ENCODE measurements around the gene SOS2. TPM values are rescaled to one million over a fixed set of nuclear protein-coding genes. Genes with fewer than 3 reads are reported as not detected.
"Not testable (repeated sequence)": the region's sequence is repeated elsewhere in the genome, so short reads cannot be mapped to it uniquely, and the experiment has no call there.

SOS2 gene
- polyA plus RNA-seq, 1 donor = 43.2 TPM

GRCh38 chr14:50085570-50086320, 145.6 kb downstream of the SOS2 start:
- no peak for DNase-seq

- DNase-seq = no peak
Measured at GRCh38 chr14:50084666-50085065, 146.7 kb downstream of the SOS2 start.

DNA sequence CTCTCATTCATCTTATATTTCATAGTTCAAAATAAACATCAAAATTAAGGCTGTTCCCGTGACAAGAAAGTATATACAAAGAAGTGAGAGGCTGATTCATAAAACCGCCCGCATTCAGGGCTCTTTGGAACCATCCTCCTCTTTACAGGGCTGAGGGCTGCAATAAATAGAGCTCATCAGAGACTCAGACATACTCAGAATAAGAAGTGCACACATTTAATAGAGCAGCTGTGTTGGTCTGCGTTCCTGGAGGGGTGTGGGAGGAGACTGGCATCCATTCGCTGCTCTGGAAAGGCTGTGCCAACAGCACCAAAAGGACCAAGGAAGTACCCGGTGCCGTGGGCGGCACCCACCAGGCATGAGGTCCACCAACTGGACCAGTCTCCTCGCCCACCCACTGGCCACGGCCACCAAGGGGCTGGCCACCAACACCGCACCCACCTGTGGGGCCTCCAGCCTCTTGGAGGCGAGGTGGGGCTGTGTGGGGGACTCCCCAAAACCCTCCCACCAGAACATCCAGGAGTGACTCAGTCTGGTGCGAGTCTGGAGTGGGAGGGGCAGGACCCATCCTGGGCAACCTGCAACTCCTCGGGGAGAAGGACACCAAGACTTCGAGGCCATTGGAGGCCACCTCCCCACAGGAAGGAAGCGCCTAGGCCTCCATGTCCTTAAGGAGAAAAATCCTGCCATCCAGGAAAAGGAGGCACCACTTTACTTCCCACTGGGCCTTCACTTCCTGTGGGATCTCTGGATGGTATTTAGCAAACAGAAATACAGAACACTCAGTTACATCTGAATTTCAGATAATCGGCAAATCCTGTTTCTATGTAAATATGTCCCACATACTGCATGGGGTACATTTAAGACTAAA, 147.7 kb downstream of the SOS2 start:
- DNase-seq = no peak

- no peak for DNase-seq
Measured at GRCh38 chr14:50082784-50083466, 148.5 kb downstream of the SOS2 start.

GRCh38 chr14:50082308-50082742, 149.1 kb downstream of the SOS2 start:
- no peak for DNase-seq

DNA sequence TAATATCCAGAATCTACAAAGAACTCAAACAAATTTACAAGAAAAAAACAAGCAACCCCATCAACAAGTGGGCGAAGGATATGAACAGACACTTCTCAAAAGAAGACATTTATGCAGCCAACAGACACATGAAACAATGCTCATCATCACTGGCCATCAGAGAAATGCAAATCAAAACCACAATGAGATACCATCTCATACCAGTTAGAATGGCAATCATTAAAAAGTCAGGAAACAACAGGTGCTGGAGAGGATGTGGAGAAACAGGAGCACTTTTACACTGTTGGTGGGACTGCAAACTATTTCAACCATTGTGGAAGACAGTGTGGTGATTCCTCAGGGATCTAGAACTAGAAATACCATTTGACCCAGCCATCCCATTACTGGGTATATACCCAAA, 152.3 kb downstream of the SOS2 start:
- DNase-seq = not testable (repeated sequence)

DNA sequence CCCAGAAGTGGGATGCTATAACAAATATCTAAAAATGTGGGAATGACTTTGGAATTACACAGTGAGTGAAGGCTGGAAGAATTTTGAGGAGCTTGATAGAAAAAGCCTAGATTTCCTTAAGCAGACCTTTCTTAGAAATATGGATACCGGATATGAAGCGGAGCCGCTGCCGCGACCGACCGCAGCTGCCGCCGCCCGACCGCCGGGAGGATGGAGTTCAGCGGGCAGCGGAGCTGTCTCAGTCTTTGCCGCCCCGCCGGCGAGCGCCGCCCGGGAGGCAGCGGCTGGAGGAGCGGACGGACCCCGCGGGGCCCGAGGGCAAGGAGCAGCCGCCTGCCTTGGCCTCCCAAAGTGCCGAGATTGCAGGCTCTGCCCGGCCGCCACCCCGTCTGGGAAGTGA, 157.7 kb downstream of the SOS2 start:
- not testable (repeated sequence) for DNase-seq

GRCh38 chr14:50072395-50072794, 159.0 kb downstream of the SOS2 start:
- DNase-seq = no peak

- DNase-seq = no peak
Measured at GRCh38 chr14:50070840-50071548, 160.4 kb downstream of the SOS2 start.

DNA sequence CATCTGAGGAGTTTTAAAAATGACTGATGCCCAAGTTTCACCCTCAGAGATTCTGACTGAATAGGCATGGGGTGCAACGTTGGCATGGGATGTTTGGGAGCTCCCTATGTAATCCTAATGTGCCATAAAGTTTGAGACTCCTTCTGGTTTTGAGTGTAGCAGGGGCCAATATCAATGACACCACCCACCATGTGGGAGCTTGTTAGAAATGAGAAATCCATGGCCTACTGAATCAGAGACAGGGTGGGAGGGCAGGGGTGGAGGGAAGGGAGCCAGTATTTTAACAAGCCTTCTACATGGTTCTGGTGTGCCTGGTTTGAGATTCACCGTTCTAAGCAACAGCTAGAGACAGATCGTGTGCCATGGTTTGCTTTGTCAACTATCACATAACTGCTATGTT, 161.1 kb downstream of the SOS2 start:
- no peak for DNase-seq

DNA sequence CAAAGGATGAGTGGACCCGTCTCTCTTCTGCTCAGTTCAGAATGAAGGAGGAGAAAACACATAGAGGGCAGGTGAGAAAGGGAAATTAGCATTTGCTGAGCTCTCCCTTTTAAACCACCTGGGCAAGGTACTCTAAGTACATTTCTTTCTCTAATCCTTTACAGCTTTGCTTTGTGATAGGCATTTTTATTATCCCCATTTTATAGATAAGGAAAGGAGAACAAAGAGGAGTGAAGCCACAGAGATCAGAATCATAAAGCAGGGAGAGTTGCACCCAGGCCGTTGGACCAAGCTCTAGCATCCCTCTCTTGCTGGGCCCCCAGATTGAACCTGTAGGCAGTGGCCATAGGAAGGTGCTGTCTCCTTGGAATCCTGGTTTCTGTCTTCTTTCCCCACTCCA, 162.1 kb downstream of the SOS2 start:
- DNase-seq = no peak

DNA sequence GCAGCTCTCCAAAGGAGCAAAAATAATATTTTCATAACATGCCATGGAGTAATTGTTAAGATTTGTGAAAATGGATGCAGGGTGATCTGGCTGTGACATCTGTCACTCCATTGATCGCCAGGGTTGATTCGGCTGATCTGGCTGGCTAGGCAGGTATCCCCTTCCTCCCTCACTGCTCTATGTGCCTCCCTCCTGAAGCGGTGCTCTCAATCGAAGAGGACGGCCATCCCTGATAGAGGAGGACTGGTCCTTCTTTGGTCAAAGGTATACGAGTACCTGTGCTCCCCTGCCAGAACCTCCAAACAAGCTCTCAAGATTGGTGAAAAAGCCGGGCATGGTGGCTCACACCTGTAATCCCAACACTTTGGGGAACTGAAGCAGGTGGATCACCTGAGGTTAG, 162.9 kb downstream of the SOS2 start:
- DNase-seq = no peak

GRCh38 chr14:50067723-50068495, 163.5 kb downstream of the SOS2 start:
- DNase-seq = no peak

Other genes starting within 250 kb of the SOS2 start
- 16.9 TPM for gene VCPKMT, start 115.0 kb downstream of the SOS2 start, polyA plus RNA-seq (ENCODE audit: insufficient read length)
- 12.6 TPM for gene L2HGDH, start 80.7 kb upstream of the SOS2 start, polyA plus RNA-seq (ENCODE audit: insufficient read length)
- 33.1 TPM for gene DMAC2L, start 80.7 kb upstream of the SOS2 start, polyA plus RNA-seq (ENCODE audit: insufficient read length)
- gene CDKL1, start 165.3 kb upstream of the SOS2 start, polyA plus RNA-seq (ENCODE audit: insufficient read length) = 8.6 TPM

All from left kidney (tissue), 2 donors.